Spleen (tissue), 7 donors: ENCODE data around the gene MT1A.

Experiments
- CTCF ChIP-seq, 11 experiments: fragments of 200-600 bp in 7 of 11; fragments of 450-650 bp in 4 of 11; sonication (generic) in 4 of 11; IDR thresholded peaks in 8 of 11; conservative IDR thresholded peaks in 3 of 11; 1 replicate in 7 of 11; 2 replicates in 4 of 11; pipeline versions ENCODE4 v1.4.0 to v1.8.0; 2016 to 2021; ENCODE audit warnings: antibody characterized with exemption in 11 of 11, inconsistent platforms in 4 of 11, mild to moderate bottlenecking in 1 of 11
- POLR2AphosphoS5 ChIP-seq, 3 donors: sonication (generic); formaldehyde crosslinking; IDR thresholded peaks; one replicate each; pipeline ENCODE4 v1.5.1; 2017; ENCODE audit warnings: antibody characterized with exemption in 3 of 3
- donor health status: DM: no; HTN: no; CAD: no; lungs with moderate emphysema.
- donor health status: DM: no; HTN: no; CAD: no.
- donor health status: DM: no; HTN: no; CAD: no.

GRCh38 chr16:56613706-56614105, 24.8 kb upstream of the MT1A start:
- no peak for TF ChIP-seq CTCF (IDR thresholded peaks at IDR 0.05 in 8 of 11, conservative IDR thresholded peaks at IDR 0.05 in 3 of 11)
- TF ChIP-seq POLR2AphosphoS5 (IDR thresholded peaks at IDR 0.05), result no peak
